ENCODE data around the gene CEP112.

The CEP112 gene

DNA sequence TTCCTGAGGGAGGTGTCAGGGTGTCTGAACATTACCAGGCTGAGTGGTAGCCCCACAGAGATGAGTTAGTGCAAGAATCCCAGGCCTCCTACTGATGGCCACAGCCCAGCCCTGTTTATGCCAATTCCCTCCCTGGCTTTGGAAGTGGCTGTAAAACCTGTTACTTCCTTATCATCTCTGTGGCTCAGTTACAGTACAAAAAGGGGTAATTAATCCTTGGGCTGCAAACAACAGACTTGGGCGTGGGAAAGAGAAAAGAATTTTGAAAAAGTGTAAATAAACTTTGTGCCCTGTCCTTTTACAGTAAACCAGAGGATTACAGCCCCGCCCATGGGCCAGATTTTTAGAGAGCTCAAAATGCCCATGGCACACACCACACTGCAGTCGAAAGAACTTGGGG lies 557.4 kb downstream of the CEP112 start:
- no peak for DNase-seq (ENCODE audit: low read depth)

DNA sequence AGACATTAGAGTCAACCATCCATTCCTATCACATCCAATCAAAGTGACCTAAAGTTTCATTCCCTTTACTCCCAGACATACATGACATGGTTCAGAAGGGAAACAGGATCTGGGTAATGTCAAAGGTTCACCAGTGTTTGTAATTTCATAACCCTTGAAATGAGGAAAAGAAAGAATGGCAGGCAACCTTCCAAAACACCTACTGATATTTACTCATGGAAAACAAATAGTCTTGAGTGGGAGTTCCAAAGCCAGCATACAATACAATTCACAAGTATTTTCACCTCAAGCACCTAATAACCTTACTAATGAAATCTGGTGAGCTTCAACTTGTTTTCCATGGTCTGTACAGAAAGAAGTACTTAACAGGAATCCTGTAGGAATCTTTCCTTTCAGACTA lies 557.9 kb downstream of the CEP112 start:
- DNase-seq (ENCODE audit: low read depth) = no peak

DNA sequence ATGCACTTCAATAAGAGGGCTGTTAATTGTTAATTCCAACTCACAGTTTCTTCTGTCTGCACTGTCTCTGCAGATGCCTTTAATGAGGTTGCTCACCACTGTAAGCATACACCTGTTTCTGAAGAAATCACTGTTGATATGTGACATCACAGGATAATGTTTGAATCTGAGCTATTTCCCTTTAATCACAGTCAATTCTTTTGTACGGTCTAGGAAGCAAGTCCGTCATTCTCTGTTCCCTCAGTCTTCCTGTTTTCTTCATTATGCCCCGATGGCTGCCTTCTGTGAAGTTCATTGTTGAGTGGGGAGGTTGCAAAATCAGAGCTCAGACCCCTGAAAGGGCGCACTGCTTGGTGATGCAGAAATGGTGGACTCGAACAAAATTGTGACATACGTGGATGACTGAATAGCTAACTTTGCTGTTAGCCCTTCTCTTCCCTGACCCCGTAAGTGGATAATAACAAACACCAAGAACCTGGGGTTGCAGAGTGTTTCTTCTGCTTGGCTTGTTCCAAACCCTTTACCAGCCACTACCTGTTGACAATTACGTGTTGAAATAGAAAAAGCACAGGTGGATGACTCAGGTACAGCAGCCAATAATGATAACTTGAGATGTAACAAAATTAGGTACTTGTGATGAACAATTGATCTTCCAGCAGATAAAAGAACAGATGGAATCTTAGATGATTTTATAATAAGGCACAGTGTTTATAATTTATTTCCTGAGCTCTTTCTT lies 558.6 kb downstream of the CEP112 start:
- DNase-seq (ENCODE audit: low read depth) = no peak

DNA sequence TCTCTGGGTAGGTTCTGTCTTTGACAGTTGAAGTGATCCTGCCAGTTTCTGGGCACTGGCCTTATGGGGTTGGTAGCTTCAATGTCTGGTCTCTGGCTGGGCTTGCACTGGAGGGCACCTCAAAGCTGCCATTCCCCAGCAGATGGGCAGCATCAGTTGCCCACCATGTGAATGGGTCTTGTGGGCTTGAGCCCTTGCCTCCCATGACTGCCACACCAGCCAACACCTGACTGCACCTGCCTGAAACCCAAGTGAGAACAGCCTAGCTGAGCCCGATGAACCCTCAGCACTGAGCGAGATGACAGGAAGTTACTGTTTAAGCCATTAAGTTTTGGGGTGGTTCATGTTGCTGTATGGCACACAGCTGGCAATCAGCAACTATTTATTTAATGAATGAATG lies 561.4 kb downstream of the CEP112 start:
- no peak for DNase-seq (ENCODE audit: low read depth)

DNA sequence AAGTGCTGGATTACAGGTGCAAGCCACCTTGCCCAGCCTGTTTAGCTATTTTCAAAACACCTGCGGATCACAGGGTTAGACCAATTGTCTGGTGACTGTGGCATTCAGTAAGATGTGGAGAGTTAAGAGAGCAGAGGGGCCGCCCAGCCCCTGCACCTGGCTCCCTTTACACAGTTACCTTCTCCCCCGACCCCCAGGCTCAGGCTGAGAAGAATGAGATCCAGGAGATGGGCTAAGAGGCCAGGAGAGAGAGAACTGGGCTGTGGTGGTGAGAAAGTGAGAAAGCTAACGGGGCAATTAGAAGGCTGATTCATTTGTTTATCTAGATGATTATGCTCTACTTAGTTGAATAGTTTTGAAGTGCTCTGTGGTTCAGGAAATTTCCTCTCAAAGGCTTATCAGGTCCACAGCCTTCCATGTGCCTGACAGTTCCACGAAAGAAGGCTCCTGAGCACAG lies 562.7 kb downstream of the CEP112 start:
- no peak for DNase-seq (ENCODE audit: low read depth)

DNA sequence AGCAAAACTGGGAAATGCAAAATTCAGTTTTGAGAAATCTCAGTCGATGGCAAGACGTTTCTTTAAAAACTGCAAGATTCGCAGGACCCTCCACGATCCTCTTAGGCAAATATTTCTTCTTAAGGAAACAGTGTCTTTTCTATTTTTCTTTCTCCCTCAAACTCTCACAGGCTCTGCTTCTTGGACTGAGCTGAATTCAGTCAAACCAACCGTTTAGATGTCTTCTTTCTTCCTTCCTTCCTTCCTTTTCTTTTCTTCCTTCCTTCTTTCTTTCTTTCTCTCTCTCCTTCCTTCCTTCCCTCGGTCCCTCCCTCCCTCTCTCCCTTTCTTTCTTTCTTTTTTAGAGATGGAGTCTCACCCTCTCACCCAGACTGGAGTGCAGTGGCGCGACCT lies 563.3 kb downstream of the CEP112 start:
- no peak for DNase-seq (ENCODE audit: low read depth)

DNA sequence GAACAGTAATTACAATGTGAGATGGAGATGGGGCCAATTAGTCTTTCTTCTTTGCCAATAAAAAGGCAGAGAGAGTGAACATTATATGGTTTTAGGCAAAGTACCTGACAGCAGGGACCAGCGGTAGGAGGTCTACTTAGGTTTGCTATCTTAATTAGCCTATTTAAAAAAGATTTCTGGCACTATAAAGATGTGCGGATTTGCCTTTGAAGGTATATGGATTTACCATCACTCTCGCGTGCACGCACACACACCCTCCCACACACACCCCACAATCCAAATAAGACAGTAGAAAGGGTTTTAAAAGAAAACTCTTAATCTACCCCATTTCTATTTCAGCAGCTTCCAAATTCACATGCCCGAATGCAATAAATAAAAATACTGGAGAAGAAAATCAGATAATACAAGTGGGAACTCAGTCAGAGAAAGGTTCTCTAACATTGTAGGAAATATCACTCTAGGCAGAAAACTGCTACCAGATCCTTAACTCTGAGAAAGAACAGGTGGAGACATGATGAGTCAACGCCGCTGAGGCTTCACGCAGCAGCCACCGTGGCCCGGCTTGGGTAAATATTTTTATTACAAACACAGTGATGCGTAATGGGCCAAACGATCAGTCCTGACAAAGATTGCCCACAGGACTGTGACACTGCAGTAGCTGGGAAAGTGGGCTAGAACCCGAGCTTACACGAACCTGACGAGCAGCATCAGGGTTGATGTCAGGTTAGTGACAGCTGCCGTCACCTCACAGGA lies 563.9 kb downstream of the CEP112 start:
- peak; percentile 29 for DNase-seq (ENCODE audit: low read depth)

DNA sequence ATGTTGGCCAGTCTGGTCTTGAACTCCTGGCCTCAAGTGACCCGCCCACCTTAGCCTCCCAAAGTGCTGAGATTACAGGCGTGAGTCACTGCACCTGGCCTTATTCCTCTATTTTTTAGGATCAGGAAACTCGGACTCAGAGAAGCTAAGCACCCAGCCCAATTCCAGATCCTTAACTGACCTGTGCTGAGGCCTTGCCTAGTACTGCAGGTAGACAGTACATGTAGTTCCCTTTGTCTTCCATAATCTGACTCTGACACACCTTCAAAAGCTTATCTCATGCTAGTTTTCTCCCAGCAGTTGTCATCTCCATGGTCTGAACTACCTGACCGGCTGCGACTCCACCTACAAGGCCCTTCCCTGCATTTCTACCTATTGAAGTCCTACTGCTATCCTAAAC lies 564.8 kb downstream of the CEP112 start:
- no peak for DNase-seq (ENCODE audit: low read depth)

DNA sequence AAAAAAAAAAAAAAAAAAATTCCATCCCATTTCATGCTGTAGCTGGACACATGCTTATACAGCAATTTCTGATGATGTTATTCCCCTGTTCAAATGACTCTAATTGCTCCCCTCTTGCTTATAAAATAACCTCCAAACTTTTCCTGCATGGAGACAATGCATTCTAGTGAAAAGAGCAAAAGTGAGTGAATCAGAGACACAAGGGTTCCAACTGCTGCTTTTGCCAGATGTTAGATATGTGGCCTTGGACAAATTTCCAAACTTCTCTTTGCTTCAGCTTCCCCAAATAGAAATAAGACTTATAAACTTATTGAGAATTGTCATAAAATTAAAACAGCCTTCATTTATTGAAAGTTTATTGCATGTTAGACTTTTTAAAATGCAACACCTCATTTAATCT lies 565.5 kb downstream of the CEP112 start:
- no peak for DNase-seq (ENCODE audit: low read depth)

DNA sequence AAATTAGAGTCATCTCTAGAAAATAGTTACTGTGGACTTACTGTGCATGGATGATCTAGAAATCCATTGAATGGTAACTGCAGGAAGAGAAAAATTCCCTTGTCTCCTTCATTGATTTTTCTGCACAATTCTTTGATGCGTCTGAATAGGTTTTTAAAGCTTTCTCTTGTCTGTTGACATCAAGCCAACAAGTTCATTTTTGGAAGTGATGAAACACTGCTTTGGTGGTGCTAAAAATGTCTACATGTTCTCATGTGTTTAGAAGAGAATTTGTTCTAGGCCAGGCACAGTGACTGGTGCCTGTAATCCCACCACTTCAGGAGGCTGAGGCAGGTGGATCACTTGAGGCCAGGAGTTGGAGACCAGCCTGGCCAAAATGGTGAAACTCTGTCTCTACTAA lies 573.4 kb downstream of the CEP112 start:
- DNase-seq (ENCODE audit: low read depth) = no peak

DNA sequence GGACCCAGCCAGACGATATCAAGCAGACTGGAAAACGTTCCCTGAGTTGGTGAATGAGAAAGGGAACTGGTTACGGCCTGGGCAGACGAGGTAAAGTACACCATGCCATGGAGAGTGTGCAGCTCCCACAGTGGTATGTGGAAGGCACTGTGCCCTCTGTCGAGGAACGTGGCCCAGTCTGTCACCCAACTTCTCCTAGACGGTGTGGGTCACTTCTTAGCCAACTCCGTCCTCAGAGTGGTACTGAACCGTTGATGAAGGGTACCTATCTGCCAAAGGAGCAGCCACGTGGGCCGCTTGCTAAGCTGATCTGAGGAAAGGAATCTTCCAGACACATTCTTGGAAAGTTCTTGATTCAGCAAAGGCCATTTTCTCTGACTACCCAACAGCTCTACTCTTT lies 574.4 kb downstream of the CEP112 start:
- no peak for DNase-seq (ENCODE audit: low read depth)

DNA sequence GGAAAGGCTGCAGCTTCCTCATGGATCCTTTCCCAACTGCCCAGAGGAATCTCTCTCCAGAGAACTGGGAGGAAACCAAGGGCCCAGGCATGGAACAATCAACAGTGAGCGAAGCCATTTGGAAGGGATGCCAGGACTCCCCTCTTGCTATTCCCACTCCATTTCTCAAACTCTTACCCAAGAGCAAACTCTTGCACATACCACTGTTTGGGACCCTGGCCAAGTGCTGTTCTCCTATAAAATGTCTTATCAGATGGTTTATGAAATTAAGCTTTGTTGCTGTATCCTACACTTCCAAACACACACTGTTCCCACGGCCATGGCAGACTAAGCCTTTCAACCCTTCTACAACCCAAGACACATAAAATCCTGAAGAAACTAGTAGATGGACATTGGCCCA lies 582.2 kb downstream of the CEP112 start:
- no peak for DNase-seq (ENCODE audit: low read depth)

DNA sequence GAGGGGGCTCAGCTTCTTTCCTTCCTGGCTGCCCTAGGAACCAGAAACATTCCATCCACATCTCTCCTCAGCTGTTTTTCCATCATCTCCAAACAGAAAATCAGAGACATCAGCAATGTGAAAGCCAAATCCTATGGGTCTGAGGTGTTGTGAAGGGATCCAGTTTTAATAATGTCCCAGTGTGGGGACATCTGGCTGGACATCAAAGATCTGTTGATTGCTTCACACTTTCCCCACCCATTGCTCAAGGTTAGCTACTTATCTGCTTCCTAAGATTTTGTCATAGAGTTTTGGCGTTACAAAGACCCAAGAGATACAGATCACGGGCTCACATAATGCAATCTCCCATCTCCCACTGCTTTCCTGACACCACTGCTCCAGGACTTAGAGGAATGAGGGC lies 582.6 kb downstream of the CEP112 start:
- no peak for DNase-seq (ENCODE audit: low read depth)

DNA sequence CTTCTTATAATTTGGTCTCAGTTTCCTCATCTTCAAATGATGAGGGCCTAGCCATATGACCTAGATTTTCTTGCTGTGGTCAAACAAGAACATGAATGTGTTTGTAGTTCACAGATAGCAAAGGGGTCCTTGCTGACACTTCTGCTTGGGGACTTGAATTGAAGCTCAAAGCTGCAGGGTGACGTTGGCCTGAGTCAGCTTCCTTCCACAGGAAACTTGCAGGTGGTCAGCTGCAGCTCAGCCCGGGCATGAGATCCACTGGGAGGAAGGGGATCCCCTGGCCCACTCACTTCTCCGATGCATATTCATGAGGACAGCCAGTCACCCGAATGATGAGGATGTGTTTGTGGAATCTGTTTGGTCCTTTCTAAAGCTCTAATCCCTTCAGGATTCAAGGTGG lies 587.9 kb downstream of the CEP112 start:
- no peak for DNase-seq (ENCODE audit: low read depth)

DNA sequence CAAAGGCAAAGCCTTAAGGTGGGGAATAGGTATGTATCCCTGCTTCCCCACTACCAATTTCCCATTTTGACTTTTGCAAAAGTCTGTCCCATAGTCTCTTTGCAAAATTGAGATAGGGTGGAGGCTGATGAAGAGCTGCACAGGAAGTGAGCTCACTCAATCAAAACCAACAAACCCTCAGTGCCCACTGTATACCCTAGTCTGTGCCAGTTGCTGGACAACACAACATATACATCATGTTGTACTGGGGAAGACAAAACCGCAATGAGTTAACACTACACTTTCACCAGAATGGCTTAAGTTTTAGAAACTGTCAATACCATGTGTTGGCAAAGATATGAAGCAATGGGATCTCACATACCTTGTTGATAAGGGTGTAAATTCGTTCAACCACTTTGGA lies 590.1 kb downstream of the CEP112 start:
- no peak for DNase-seq (ENCODE audit: low read depth)

DNA sequence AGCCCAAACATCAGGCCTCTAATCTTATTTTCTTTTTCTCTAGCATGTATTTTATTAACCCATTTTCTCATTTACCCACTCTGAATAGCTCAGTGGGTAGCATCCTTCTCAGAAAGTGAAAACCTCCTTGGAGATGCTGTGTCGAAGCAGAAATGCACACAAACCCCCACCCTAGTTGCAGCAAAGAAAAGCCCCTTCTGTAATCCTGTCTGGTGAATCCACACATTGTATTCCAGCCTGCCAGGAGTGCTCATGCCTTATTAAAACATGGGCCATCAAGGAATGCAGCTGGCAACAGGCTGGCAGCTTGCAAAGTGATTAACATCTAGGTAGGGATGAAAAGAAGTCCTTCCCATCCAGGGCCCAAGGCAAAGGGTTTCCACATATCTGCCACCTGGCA lies 590.8 kb downstream of the CEP112 start:
- no peak for DNase-seq (ENCODE audit: low read depth)

DNA sequence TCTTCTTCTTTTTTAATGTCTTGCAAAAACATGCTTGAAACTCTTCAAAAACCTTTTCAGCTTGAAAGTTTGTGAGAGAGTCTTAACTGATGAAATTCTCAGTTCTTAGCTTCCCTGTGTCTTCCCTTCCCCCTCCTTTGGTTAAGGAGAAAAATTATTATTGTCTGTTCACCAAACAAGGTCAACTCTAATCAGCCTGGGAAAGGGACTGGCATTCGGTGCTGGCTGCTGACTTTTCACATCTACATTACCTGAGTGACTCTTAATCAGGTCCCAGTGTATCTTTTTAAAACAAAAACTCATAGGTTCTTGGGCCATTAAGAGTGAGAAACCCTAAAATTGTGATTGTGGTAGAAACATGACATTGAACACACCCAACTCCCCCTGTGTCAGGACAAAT lies 591.4 kb downstream of the CEP112 start:
- no peak for DNase-seq (ENCODE audit: low read depth)

DNA sequence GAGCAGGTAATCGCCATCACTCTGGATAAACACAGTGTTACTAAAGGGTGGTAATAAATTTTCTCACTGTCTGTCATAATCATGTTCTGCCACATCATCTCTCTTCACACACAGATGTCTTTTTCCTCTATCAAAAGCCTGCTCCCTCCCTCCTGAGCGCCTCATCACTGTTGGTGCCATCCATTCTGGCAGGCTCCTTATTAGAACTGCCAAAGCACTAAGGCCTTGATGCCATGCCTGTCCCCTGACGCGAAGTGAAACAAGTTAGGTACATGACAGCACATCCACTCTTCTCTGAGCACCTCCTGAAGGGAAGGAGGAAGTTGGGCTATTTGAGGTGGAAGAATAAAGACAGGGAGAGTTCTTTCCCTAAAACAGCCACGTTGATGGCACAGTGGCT lies 592.3 kb downstream of the CEP112 start:
- DNase-seq (ENCODE audit: low read depth) = no peak

DNA sequence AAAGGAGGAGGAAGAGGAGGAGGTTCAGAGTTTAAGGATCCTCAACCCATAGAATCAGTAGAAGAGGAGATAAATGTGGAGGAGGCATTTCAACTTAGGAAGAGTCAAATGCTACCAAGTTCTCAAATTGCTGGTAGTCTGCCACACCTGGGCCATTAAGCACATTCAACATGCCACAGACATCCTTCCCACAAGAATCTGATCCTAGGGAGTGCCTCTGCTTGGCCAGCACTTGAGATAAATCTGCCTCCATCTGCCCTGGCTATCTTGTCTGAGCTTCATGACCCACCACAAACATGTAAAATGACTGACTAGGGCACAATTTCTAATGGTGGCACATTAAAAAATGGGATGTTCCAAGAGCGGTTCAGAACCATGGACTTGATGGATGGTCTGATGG lies 593.2 kb downstream of the CEP112 start:
- DNase-seq (ENCODE audit: low read depth) = no peak

DNA sequence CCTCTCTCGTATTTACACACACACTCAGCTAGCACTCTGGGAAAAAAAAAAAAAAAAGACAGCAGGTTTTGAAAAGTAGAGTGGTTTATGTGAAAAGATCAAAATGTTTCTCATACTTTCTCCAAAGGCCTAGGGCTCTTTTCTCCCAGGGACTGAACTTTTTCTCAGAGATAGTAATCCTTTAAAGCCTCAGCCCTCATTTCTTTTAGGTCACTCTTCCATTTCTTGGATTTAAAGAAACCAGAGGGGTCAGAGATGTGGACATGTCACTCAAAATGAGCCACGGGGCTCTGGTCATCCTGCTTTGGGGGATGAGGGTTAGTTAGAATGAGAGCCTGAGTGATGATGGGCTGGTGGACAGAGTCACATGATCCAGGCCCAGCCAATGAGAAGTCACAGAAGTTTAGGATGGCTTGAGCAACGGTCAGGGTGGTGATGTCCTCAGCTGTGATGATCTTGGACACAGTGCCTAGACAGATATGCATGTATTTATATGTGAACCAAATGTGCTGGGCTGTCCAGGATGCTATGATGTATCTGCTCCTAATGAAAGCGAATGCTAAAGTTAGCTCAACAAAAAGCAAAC lies 596.8 kb downstream of the CEP112 start:
- no peak for DNase-seq (ENCODE audit: low read depth)

DNA sequence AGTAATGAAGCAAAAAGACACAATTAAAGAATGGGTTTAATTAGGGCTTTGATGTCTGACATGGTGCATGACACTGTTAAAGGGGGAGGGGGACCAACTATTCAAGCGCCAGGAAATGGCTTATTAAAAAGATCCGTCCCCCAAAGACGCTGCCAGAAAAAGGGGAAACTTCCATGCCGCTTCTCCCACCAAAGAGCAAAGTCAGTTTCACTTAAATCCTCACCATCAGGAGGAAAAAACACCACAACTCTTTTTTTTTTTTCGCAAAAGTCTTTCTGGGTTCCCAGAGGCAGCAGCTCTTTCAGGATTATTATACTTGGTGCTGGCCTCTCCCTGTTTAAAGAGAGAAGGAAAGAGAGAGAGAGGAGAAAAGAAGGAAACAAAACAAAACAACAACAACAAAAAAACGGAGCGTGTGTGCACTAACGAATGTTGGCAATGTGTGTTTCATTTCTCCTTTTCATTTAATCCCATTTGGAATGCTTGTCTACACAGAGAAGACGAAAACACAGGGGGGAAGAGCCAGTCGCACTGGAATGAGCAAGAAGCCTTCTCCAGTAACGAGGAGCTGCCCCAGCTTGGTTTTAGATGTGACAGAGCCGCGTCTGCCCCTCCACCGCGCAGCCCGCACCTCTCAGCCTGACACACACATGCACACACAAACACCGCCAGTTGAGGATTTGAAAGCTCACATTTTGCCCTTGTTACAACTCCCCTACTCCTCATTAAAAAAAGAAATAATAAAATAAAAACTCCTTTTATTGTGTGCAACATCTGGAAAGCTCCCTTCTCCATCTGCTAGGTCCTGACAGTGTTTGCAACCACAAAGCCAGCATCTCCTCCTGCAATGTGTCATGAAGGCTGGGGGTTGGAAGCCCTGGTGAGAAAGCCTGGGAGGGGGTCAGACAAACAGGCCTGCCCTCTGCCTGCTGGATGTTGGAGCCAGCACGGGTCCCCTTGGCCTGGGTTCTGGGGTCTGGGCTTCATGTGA lies 597.8 kb downstream of the CEP112 start:
- no peak for DNase-seq (ENCODE audit: low read depth)
